PC-3 (cell line): ENCODE data around the gene SNORC. TPM values are rescaled to one million over a fixed set of nuclear protein-coding genes. Genes with fewer than 3 reads are reported as not detected.

ENCODE experiments used
- ATAC-seq: fragments of 200-7000 bp; cut with Tn5 transposase; 2 replicates; pipeline ENCODE4 v1.9.1; 2020; ENCODE audit warnings: mild to moderate bottlenecking, moderate library complexity
- BruUV-seq: library from RNA; stranded (reverse); fragments of 400-500 nt; replicated peaks from 2 replicates; lab custom pipeline; 2021; lab: Mats Ljungman, UMichigan
- CTCF ChIA-PET: fragments of 300-600 bp; sonication (Branson Sonifier 250); formaldehyde crosslinking; loops from one replicate; lab custom pipeline; 2022; ENCODE audit warnings: antibody characterized with exemption; lab: Charles Lee
- POLR2A ChIA-PET: fragments of 300-600 bp; sonication (Branson Sonifier 250); formaldehyde crosslinking; loops from one replicate; lab custom pipeline; 2022; ENCODE audit warnings: antibody characterized with exemption; ENCODE audit not compliant: unreplicated experiment; lab: Charles Lee
- DNase-seq: peaks from one replicate; pipeline ENCODE4 v3.0.0-alpha.2; 2015
- H2AFZ ChIP-seq: fragments of 300-600 bp; sonication (generic); 2 replicates; pipeline ENCODE4 v1.6.0; 2016; ENCODE audit warnings: antibody characterized with exemption, low read length
- H3F3A ChIP-seq: fragments of 300-600 bp; sonication (generic); one replicate; pipeline ENCODE4 v1.6.0; 2017; ENCODE audit warnings: antibody characterized with exemption, low read length, control low read depth, mild to moderate bottlenecking; ENCODE audit not compliant: unreplicated experiment
- H3K27ac ChIP-seq: fragments of 300-600 bp; sonication (generic); 2 replicates; pipeline ENCODE4 v1.5.1; 2016; ENCODE audit warnings: mild to moderate bottlenecking, low read length
- H3K27me3 ChIP-seq: fragments of 300-600 bp; sonication (generic); 2 replicates; pipeline ENCODE4 v1.6.1; 2016; ENCODE audit warnings: low read length, mixed read lengths
- H3K36me3 ChIP-seq: fragments of 300-600 bp; sonication (generic); 2 replicates; pipeline ENCODE4 v1.6.1; 2016; ENCODE audit warnings: low read depth, mixed run types, low read length, mixed read lengths
- H3K4me1 ChIP-seq: fragments of 300-600 bp; sonication (generic); 2 replicates; pipeline ENCODE4 v1.5.1; 2016; ENCODE audit warnings: low read length; ENCODE audit not compliant: insufficient read depth
- H3K4me2 ChIP-seq: fragments of 300-600 bp; sonication (generic); 2 replicates; pipeline ENCODE4 v1.6.0; 2016; ENCODE audit warnings: low read length
- H3K4me3 ChIP-seq: fragments of 300-600 bp; sonication (generic); 2 replicates; pipeline ENCODE4 v1.5.1; 2016; ENCODE audit warnings: mild to moderate bottlenecking, low read length, mixed read lengths
- H3K79me2 ChIP-seq: fragments of 300-600 bp; sonication (generic); 2 replicates; pipeline ENCODE4 v1.6.1; 2017; ENCODE audit warnings: low read length, mixed read lengths
- H3K9ac ChIP-seq: fragments of 300-600 bp; sonication (generic); 2 replicates; pipeline ENCODE4 v1.6.0; 2016; ENCODE audit warnings: mild to moderate bottlenecking, low read length
- H3K9me2 ChIP-seq: fragments of 300-600 bp; sonication (generic); replicated peaks from 2 replicates; pipeline ENCODE4 v1.6.1; 2016; ENCODE audit warnings: mixed run types, low read length, mixed read lengths
- H3K9me3 ChIP-seq: fragments of 300-600 bp; sonication (generic); 2 replicates; pipeline ENCODE4 v1.6.1; 2016; ENCODE audit warnings: low read length, mixed read lengths
- H4K20me1 ChIP-seq: fragments of 300-600 bp; sonication (generic); 2 replicates; pipeline ENCODE4 v1.6.1; 2016; ENCODE audit warnings: low read length, mixed read lengths
- EZH2 ChIP-seq: fragments of 300-600 bp; sonication (generic); IDR thresholded peaks from one replicate; pipeline ENCODE4 v1.6.1; 2017; ENCODE audit warnings: antibody characterized with exemption, mild to moderate bottlenecking, low read length; ENCODE audit not compliant: unreplicated experiment
- EZH2phosphoT487 ChIP-seq: fragments of 300-600 bp; sonication (generic); IDR thresholded peaks from 2 replicates; pipeline ENCODE4 v1.6.1; 2018; ENCODE audit warnings: mild to moderate bottlenecking, antibody characterized with exemption, low read length, borderline replicate concordance
- intact Hi-C: fragments of 100-400 bp; cut with micrococcal nuclease; formaldehyde crosslinking; loops from 2 replicates; pipeline ENCODE4 v1.9.0; 2023
- total RNA-seq: library from RNA; depleted of rRNA; stranded (reverse); fragments of >200 nt; gene quantifications from 2 replicates; pipeline ENCODE4 v1.2.3, GENCODE V29; 2014
- TF ChIP-seq, protein P1 (sequence below): fragments of 300-600 bp; sonication (generic); conservative IDR thresholded peaks from 2 replicates; pipeline ENCODE4 v1.5.1; 2017; ENCODE audit warnings: antibody characterized with exemption, low read depth, mild to moderate bottlenecking, low read length

The SNORC gene
- total RNA-seq, 1 experiment from 2014 or later, result 11.1 TPM

DNA sequence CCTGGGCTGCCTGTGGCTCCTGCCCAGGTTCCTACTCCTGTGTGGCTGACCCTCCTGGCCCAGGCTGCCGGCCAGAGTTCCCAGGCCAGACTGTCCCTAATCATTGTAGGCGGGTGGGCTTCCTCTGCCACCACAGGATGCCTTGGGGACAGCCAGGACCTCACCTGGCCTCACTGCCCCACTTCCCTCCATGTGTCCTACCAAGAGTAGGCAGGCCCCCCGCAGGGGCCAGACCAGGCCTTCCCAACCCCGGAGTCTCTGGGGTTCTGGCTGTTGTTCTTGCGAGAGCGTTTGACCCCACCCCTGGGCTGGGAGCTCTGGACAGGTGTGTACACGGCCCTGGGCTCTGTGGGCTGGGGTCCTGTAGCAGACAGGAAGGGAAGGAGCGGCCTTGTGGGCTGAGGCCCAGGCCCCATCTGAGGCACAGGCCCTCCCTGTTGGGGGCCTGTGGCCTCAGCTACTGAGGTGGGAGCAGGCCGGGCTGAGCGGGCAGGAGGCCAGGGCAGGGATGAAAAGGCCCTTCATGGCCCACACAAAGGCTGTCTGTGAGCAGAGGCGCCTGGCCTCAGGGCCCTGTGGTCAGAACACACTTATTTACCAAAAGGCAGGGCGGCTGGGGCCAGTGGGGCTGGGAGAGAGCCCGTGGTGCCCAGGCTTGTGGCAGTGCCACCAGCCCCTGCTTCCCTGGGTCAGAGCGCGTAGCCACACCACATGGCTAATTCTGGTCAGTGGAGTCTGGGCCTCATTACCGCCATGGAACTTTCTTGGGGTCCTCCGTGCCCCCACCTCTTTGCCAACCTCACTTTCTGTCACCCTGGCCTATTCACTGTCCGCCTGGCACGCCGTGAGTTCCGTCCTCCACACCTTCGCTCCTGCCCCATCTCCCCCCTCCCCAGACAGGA lies 2.0 kb downstream of the SNORC start:
- H3K36me3 ChIP-seq, result no peaks in the 10 kb centered on the region
- peaks cover 8% of the 10 kb centered on the region for H3K4me1 ChIP-seq
- DNase-seq (no peak), ATAC-seq (no peak)
- ChIA-PET CTCF (no interaction called here), POLR2A (no interaction called here)
- no peaks in the 10 kb centered on the region for H3K9me2 ChIP-seq
- H4K20me1 ChIP-seq, result no peaks in the 10 kb centered on the region
- H3K27ac ChIP-seq, result no peak overlapping the region
- no TSS peak for BruUV-seq
- H2AFZ ChIP-seq, result no peak overlapping the region
- H3K27me3 ChIP-seq, result no peaks in the 10 kb centered on the region
- H3F3A ChIP-seq, result no peaks in the 10 kb centered on the region
- TF ChIP-seq, protein P1, sequence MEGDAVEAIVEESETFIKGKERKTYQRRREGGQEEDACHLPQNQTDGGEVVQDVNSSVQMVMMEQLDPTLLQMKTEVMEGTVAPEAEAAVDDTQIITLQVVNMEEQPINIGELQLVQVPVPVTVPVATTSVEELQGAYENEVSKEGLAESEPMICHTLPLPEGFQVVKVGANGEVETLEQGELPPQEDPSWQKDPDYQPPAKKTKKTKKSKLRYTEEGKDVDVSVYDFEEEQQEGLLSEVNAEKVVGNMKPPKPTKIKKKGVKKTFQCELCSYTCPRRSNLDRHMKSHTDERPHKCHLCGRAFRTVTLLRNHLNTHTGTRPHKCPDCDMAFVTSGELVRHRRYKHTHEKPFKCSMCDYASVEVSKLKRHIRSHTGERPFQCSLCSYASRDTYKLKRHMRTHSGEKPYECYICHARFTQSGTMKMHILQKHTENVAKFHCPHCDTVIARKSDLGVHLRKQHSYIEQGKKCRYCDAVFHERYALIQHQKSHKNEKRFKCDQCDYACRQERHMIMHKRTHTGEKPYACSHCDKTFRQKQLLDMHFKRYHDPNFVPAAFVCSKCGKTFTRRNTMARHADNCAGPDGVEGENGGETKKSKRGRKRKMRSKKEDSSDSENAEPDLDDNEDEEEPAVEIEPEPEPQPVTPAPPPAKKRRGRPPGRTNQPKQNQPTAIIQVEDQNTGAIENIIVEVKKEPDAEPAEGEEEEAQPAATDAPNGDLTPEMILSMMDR, result no peak
- no peak for TF ChIP-seq EZH2phosphoT487
- TF ChIP-seq EZH2, result no peak
- H3K9ac ChIP-seq, result no peak overlapping the region
- H3K9me3 ChIP-seq, result no peaks in the 10 kb centered on the region
- H3K79me2 ChIP-seq, result peaks cover 14% of the 10 kb centered on the region
- no peak overlapping the region for H3K4me2 ChIP-seq
- no peak overlapping the region for H3K4me3 ChIP-seq
- intact Hi-C loops, result loop anchor here (10.0 kb wide), 1 partner anchor 183 kb away; no protein-coding TSS in a partner anchor

DNA sequence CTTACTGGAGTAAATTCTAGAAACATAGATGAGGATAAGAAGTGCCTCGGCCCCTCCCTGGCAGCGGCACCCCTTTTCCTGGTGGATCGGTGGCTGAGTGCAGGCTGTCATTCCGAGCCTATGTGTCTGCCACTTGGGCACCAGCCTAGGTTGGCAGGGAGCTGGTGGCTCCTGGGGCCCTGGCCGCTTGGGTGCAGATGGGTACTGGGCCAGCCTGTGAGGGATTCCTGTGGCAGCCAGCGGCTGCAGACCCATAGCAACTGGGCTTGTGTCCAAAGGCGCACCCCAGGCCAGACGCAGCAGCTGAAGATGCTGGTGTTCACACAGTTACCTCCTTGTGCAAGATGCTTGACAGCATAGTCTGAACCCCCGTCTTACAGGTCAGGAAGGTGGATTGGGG lies 2.8 kb downstream of the SNORC start:
- ATAC-seq (no peak), DNase-seq (no peak)
- no peaks in the 10 kb centered on the region for H4K20me1 ChIP-seq
- no peak overlapping the region for H3K4me2 ChIP-seq
- H3K9me2 ChIP-seq, result no peaks in the 10 kb centered on the region
- H3K27ac ChIP-seq, result no peak overlapping the region
- H3K79me2 ChIP-seq, result peaks cover 22% of the 10 kb centered on the region
- H3F3A ChIP-seq, result no peaks in the 10 kb centered on the region
- no peaks in the 10 kb centered on the region for H3K9me3 ChIP-seq
- intact Hi-C loops, result loop anchor here (10.0 kb wide), 1 partner anchor 182 kb away; no protein-coding TSS in a partner anchor
- ChIA-PET CTCF (no interaction called here), POLR2A (no interaction called here)
- H3K4me1 ChIP-seq, result peaks cover 15% of the 10 kb centered on the region
- BruUV-seq, result no TSS peak
- H3K4me3 ChIP-seq, result no peak overlapping the region
- no peaks in the 10 kb centered on the region for H3K36me3 ChIP-seq
- no peaks in the 10 kb centered on the region for H3K27me3 ChIP-seq
- TF ChIP-seq EZH2 (no peak), EZH2phosphoT487 (no peak)
- TF ChIP-seq, protein P1, result no peak
- H2AFZ ChIP-seq, result no peak overlapping the region
- no peak overlapping the region for H3K9ac ChIP-seq
